ENCODE measurements around the gene BATF. TPM values are rescaled to one million over a fixed set of nuclear protein-coding genes. Genes with fewer than 3 reads are reported as not detected.

Gene BATF
- total and polyA plus RNA-seq, 2 of the 8 experiments (the other 6 are each of a cell fraction or from before 2014, with no cell fraction given): not detected

DNA sequence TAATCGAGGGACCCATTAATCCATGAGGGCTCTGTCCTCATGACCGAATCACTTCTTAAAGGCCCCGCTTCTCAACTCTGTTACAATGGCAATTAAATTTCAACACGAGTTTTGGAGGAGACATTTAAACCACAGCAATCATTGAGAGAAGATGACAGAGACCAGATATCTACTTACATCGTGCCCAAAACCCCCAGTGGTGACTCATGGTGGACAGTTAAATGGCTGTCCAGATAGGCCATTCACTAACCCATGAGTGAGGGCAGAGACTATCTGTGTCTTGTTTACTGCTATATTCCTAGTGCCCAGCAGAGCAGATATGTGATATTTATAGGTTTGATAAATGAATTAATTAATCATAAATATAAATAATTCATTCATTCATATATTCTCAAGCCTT lies 36.2 kb downstream of the BATF start (continued):
- no peak for TF ChIP-seq E2F6 (IDR thresholded peaks at IDR 0.05)
- no peak for TF ChIP-seq MAFK (IDR thresholded peaks at IDR 0.05; ENCODE audit: low read depth, low read length)
- TF ChIP-seq RAD21 (IDR thresholded peaks at IDR 0.05 in 1 of 2, conservative IDR thresholded peaks at IDR 0.05 in 1 of 2; ENCODE audit: low read depth in 2 of 2, low read length in 2 of 2): no peak

All from H1 (cell line).